ENCODE measurements around the gene TMEM101. TPM values are rescaled to one million over a fixed set of nuclear protein-coding genes. Genes with fewer than 3 reads are reported as not detected.

The TMEM101 gene
- total and polyA plus RNA-seq, 2 donors, result 23.8 to 28.7 TPM

DNA sequence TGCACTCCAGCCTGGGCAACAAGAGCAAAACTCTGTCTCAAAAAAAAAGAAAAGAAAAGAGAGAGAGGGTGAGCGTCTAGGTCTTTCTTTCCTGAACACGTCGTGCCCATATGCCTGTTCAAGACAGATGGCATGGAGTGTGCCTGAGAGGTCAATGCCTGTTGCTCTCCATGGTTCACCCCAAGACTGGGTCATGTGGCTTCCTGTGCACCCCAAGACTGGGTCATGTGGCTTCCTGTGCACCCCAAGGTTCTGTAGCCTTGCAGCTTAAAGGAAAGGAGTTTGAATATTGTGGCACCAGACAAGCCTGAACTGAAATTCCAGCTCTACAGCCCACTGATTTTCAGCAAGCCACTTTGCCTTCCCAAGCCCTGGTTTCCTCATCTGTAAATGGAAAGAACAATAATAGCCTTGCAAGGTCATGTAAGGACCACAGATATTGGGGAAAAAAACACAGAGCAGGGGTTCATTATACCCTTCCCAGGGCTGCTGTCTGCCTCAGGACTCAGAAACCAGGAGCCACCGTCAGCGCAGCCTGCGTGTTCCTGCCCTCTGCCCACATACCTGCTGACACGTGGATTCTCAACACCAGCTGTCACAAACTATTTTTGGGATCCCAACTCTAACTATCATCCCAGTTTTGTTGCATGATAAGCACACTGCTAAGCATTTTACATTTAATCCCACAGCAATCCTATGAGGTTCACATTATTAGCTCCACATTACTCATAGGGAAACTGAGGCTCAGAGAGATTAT is 28.4 kb downstream of the TMEM101 start:
- Histone ChIP-seq H3K27me3 (ENCODE audit: control insufficient read depth in 2 of 2, insufficient read depth in 1 of 2, low read length in 1 of 2) (peaks cover 25 to 72% of the 10 kb centered on the region in 2 donors), H3K36me3 (ENCODE audit: control insufficient read depth in 2 of 2, insufficient read depth in 2 of 2, low read length in 1 of 2) (no peaks in the 10 kb centered on the region), H3K4me3 (ENCODE audit: low read length in 2 of 2) (no peak overlapping the region), H3K27ac (ENCODE audit: low read depth in 1 of 2, low read length in 1 of 2) (no peak overlapping the region), H3K9me3 (ENCODE audit: control insufficient read depth in 2 of 2, insufficient read depth in 1 of 2, low read length in 1 of 2) (no peaks in the 10 kb centered on the region), H3K4me1 (ENCODE audit: control insufficient read depth in 2 of 2, insufficient read depth in 2 of 2, low read length in 2 of 2) (peaks cover 0 to 4% of the 10 kb centered on the region in 2 donors)
- DNase-seq (ENCODE audit: low read depth in 6 of 9, low spot score in 9 of 9), result no peak
- 93% methylated on average over 7 of the region's 7 CpGs for WGBS

DNA sequence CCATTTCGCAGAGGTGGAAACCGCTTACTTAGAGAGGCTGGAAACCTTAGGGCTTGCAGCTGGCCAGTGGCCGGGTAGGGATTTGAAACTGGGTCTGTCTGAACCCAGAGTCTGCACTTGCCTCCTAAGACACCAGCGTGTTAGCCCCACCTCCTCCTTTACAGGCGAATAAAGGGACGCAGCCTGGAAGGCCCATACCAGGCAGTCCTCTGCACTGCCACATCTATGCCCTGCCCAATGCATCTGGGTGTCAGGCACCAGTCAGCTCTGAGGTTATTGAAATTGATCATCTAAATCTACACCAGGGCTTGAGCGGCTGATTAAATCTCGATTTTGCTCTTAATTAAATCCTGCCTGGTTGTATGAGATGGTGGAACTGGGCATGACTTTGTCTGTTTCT is 30.2 kb downstream of the TMEM101 start:
- no peaks in the 10 kb centered on the region for H3K36me3 ChIP-seq (ENCODE audit: control insufficient read depth in 2 of 2, insufficient read depth in 2 of 2, low read length in 1 of 2)
- H3K27me3 ChIP-seq (ENCODE audit: control insufficient read depth in 2 of 2, insufficient read depth in 1 of 2, low read length in 1 of 2), result peaks cover 25 to 75% of the 10 kb centered on the region in 2 donors
- 95% methylated on average over 8 of the region's 8 CpGs for WGBS
- H3K4me3 ChIP-seq (ENCODE audit: low read length in 2 of 2), result no peak overlapping the region
- DNase-seq (ENCODE audit: low read depth in 6 of 9, low spot score in 9 of 9), result no peak
- H3K9me3 ChIP-seq (ENCODE audit: control insufficient read depth in 2 of 2, insufficient read depth in 1 of 2, low read length in 1 of 2), result no peaks in the 10 kb centered on the region
- H3K27ac ChIP-seq (ENCODE audit: low read depth in 1 of 2, low read length in 1 of 2), result no peak overlapping the region
- peaks cover 0 to 4% of the 10 kb centered on the region in 2 donors for H3K4me1 ChIP-seq (ENCODE audit: control insufficient read depth in 2 of 2, insufficient read depth in 2 of 2, low read length in 2 of 2)

DNA sequence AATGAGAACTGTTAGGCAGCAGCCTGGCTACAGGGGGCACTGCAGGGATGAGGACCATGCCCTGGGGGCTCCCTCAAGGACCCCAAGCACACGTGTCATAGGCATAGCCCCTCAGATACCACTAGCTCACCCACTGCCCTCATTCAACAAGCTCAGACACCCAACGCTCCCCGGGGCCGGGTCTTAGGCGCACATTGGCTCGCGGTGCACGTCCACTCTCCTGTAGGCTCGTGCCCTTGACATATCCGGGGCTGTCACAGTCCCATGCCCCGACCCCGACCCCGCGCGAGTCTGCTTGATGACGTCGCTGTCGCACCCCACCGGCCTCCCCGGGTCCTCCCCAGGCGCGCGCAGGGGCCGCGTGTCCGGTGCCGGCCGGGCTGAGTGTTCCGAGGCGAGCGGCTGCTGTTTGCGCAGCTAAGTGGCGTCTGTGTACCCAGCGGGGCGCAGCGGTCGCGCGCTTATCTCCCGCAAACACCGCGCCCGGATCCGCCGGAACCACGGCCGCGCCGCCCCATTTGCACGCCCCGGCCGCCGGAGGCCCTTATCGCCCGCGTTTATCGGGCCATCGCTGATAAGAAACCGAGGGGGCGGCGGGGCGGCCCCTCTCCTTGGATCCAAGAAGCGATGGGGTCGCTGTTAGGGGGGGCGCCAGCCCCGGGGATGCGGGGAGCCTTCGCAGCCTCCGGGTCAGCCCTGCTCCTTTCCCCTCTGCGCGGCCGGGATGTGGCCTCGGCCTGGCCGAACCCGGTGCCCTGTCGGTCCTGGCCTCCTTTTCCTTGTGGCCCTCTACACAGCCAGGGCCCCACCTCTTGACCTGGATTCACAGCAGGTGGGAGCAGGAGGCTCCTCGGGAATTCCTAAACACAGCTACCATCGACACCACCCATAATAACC is 31.0 kb downstream of the TMEM101 start:
- H3K36me3 ChIP-seq (ENCODE audit: control insufficient read depth in 2 of 2, insufficient read depth in 2 of 2, low read length in 1 of 2), result no peaks in the 10 kb centered on the region
- DNase-seq (ENCODE audit: low read depth in 6 of 9, low spot score in 9 of 9), result no peak
- H3K4me3 ChIP-seq (ENCODE audit: low read length in 2 of 2), result peak overlapping the region in 1 of 2 donors; percentile 10
- H3K27ac ChIP-seq (ENCODE audit: low read depth in 1 of 2, low read length in 1 of 2), result no peak overlapping the region
- WGBS, result 5% methylated on average over 78 of the region's 78 CpGs
- peaks cover 25 to 79% of the 10 kb centered on the region in 2 donors for H3K27me3 ChIP-seq (ENCODE audit: control insufficient read depth in 2 of 2, insufficient read depth in 1 of 2, low read length in 1 of 2)
- no peaks in the 10 kb centered on the region for H3K9me3 ChIP-seq (ENCODE audit: control insufficient read depth in 2 of 2, insufficient read depth in 1 of 2, low read length in 1 of 2)
- H3K4me1 ChIP-seq (ENCODE audit: control insufficient read depth in 2 of 2, insufficient read depth in 2 of 2, low read length in 2 of 2), result peaks cover 0 to 4% of the 10 kb centered on the region in 2 donors

DNA sequence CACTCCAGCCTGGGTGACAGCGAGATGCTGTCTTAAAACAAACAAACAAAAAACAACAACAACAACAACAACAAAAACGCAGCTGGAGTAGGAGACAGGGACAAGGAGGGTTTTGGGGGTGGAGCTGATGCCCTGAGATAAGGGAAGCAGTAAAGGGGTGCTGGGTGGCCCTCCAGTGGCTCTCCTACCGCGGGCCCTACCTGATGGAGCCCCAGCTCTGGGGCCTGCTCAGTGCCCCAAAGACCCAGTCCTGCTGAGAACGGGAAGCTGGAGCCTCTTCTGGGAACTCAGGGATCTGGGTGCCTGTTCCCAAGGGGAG is 31.6 kb downstream of the TMEM101 start:
- Histone ChIP-seq H3K27me3 (ENCODE audit: control insufficient read depth in 2 of 2, insufficient read depth in 1 of 2, low read length in 1 of 2) (peaks cover 25 to 78% of the 10 kb centered on the region in 2 donors), H3K9me3 (ENCODE audit: control insufficient read depth in 2 of 2, insufficient read depth in 1 of 2, low read length in 1 of 2) (no peaks in the 10 kb centered on the region), H3K27ac (ENCODE audit: low read depth in 1 of 2, low read length in 1 of 2) (no peak overlapping the region), H3K36me3 (ENCODE audit: control insufficient read depth in 2 of 2, insufficient read depth in 2 of 2, low read length in 1 of 2) (no peaks in the 10 kb centered on the region), H3K4me3 (ENCODE audit: low read length in 2 of 2) (no peak overlapping the region), H3K4me1 (ENCODE audit: control insufficient read depth in 2 of 2, insufficient read depth in 2 of 2, low read length in 2 of 2) (peaks cover 0 to 4% of the 10 kb centered on the region in 2 donors)
- no peak for DNase-seq (ENCODE audit: low read depth in 6 of 9, low spot score in 9 of 9)
- 21% methylated on average over 5 of the region's 5 CpGs for WGBS

DNA sequence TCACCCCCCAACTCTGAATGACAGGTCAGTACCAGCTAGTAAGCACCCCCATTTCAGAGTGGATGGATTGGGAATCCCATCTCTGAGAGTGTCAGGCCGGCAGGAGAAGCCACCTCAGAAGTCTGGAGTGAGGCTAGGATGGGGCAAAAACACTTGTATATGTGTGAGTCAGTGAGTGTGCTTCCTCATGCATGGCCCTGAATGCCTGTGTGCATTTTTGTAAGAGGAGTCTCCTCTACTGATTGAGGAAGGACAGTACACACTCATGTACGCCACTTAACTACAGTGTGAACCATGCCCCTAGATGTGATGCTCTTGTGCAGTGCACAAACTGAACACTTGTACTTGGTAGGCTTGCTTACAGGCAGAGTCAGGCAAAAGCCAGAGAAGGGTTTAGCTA is 32.6 kb downstream of the TMEM101 start:
- DNase-seq (ENCODE audit: low read depth in 6 of 9, low spot score in 9 of 9), result no peak
- Histone ChIP-seq H3K4me1 (ENCODE audit: control insufficient read depth in 2 of 2, insufficient read depth in 2 of 2, low read length in 2 of 2) (peaks cover 0 to 4% of the 10 kb centered on the region in 2 donors), H3K27ac (ENCODE audit: low read depth in 1 of 2, low read length in 1 of 2) (no peak overlapping the region), H3K9me3 (ENCODE audit: control insufficient read depth in 2 of 2, insufficient read depth in 1 of 2, low read length in 1 of 2) (no peaks in the 10 kb centered on the region), H3K36me3 (ENCODE audit: control insufficient read depth in 2 of 2, insufficient read depth in 2 of 2, low read length in 1 of 2) (no peaks in the 10 kb centered on the region), H3K4me3 (ENCODE audit: low read length in 2 of 2) (no peak overlapping the region), H3K27me3 (ENCODE audit: control insufficient read depth in 2 of 2, insufficient read depth in 1 of 2, low read length in 1 of 2) (peaks cover 25 to 75% of the 10 kb centered on the region in 2 donors)
- 93% methylated on average over 2 of the region's 2 CpGs for WGBS

DNA sequence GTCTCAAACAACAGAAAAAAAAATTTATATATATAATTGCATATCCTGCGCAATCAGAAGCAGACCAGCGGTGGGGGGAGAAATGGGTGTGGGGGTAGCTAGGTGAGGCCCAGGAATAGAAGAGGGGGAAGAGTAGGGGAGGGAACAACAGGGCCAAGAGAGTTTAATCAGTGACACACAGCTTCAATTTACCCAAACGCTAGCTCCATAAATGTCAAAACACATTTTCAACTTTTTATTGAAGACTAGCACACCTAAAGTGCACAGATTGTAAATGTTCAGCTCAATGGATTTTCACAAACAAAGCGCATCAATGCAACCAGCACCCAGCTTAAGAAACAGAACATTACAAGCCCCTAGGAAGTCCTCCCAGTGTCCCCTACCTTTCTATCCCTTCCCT is 35.1 kb downstream of the TMEM101 start:
- Histone ChIP-seq H3K9me3 (ENCODE audit: control insufficient read depth in 2 of 2, insufficient read depth in 1 of 2, low read length in 1 of 2) (no peaks in the 10 kb centered on the region), H3K27me3 (ENCODE audit: control insufficient read depth in 2 of 2, insufficient read depth in 1 of 2, low read length in 1 of 2) (peaks cover 22 to 58% of the 10 kb centered on the region in 2 donors), H3K4me3 (ENCODE audit: low read length in 2 of 2) (no peak overlapping the region), H3K4me1 (ENCODE audit: control insufficient read depth in 2 of 2, insufficient read depth in 2 of 2, low read length in 2 of 2) (peaks cover 0 to 4% of the 10 kb centered on the region in 2 donors), H3K27ac (ENCODE audit: low read depth in 1 of 2, low read length in 1 of 2) (no peak overlapping the region), H3K36me3 (ENCODE audit: control insufficient read depth in 2 of 2, insufficient read depth in 2 of 2, low read length in 1 of 2) (no peaks in the 10 kb centered on the region)
- DNase-seq (ENCODE audit: low read depth in 6 of 9, low spot score in 9 of 9), result no peak
- WGBS, result 96% methylated on average over 4 of the region's 4 CpGs

DNA sequence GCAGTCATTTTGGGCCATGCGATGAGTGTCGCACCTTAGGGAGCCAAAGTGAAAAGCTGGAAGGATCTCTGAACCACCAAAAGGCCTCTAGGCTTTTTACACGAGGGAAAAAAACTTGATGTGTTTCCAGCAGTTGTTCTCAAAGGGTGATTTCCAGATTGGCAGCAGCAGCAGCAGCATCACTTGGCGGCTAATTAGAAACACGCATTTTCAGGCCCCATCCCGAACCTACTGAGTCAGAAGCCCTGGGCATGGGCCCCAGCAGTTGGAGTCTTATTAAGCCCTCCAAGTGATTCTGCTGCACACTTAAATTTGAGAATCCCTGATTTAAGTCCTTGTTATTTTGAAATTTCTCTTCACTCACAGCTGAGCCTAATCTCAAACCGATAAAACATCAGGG is 35.8 kb downstream of the TMEM101 start:
- no peak for DNase-seq (ENCODE audit: low read depth in 6 of 9, low spot score in 9 of 9)
- Histone ChIP-seq H3K27ac (ENCODE audit: low read depth in 1 of 2, low read length in 1 of 2) (no peak overlapping the region), H3K4me3 (ENCODE audit: low read length in 2 of 2) (no peak overlapping the region), H3K27me3 (ENCODE audit: control insufficient read depth in 2 of 2, insufficient read depth in 1 of 2, low read length in 1 of 2) (peaks cover 15 to 55% of the 10 kb centered on the region in 2 donors), H3K4me1 (ENCODE audit: control insufficient read depth in 2 of 2, insufficient read depth in 2 of 2, low read length in 2 of 2) (peaks cover 0 to 4% of the 10 kb centered on the region in 2 donors), H3K36me3 (ENCODE audit: control insufficient read depth in 2 of 2, insufficient read depth in 2 of 2, low read length in 1 of 2) (no peaks in the 10 kb centered on the region), H3K9me3 (ENCODE audit: control insufficient read depth in 2 of 2, insufficient read depth in 1 of 2, low read length in 1 of 2) (no peaks in the 10 kb centered on the region)
- WGBS, result 82% methylated on average over 7 of the region's 7 CpGs

DNA sequence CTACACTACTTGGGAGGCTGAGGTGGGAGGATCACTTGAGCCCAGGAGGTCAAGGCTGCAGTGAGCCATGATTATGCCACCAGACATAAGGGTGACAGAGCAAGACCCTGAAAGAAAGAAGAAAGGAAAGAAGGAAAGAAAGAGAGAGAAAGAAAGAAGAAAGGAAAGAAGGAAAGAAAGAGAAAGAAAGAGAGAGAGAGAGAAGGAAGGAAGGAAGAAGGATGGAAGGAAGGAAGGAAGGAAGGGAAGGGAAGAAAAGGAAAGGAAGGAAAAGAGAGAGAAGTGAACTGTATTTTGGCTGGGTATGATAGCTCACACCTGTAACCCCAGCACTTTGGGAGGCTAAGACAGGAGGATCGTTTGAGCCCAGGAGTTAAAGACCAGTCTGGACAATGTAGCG is 36.7 kb downstream of the TMEM101 start:
- no peaks in the 10 kb centered on the region for H3K4me1 ChIP-seq (ENCODE audit: control insufficient read depth in 2 of 2, insufficient read depth in 2 of 2, low read length in 2 of 2)
- no peak for DNase-seq (ENCODE audit: low read depth in 6 of 9, low spot score in 9 of 9)
- no peak overlapping the region for H3K27ac ChIP-seq (ENCODE audit: low read depth in 1 of 2, low read length in 1 of 2)
- H3K36me3 ChIP-seq (ENCODE audit: control insufficient read depth in 2 of 2, insufficient read depth in 2 of 2, low read length in 1 of 2), result no peaks in the 10 kb centered on the region
- no peaks in the 10 kb centered on the region for H3K9me3 ChIP-seq (ENCODE audit: control insufficient read depth in 2 of 2, insufficient read depth in 1 of 2, low read length in 1 of 2)
- 85% methylated on average over 2 of the region's 2 CpGs for WGBS
- no peak overlapping the region for H3K4me3 ChIP-seq (ENCODE audit: low read length in 2 of 2)
- H3K27me3 ChIP-seq (ENCODE audit: control insufficient read depth in 2 of 2, insufficient read depth in 1 of 2, low read length in 1 of 2), result peaks cover 6 to 50% of the 10 kb centered on the region in 2 donors
